Measurements from ENCODE around the gene DDT.

GRCh38 chr22:23969071-23969470, 5.2 kb downstream of the DDT start:
- TF ChIP-seq, protein P1, sequence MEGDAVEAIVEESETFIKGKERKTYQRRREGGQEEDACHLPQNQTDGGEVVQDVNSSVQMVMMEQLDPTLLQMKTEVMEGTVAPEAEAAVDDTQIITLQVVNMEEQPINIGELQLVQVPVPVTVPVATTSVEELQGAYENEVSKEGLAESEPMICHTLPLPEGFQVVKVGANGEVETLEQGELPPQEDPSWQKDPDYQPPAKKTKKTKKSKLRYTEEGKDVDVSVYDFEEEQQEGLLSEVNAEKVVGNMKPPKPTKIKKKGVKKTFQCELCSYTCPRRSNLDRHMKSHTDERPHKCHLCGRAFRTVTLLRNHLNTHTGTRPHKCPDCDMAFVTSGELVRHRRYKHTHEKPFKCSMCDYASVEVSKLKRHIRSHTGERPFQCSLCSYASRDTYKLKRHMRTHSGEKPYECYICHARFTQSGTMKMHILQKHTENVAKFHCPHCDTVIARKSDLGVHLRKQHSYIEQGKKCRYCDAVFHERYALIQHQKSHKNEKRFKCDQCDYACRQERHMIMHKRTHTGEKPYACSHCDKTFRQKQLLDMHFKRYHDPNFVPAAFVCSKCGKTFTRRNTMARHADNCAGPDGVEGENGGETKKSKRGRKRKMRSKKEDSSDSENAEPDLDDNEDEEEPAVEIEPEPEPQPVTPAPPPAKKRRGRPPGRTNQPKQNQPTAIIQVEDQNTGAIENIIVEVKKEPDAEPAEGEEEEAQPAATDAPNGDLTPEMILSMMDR (IDR thresholded peaks at IDR 0.05 in 8 of 11, conservative IDR thresholded peaks at IDR 0.05 in 3 of 11) = no peak
- TF ChIP-seq POLR2A (IDR thresholded peaks at IDR 0.05) = no peak

Measured in spleen (tissue), 7 donors.